Neural cell (in vitro differentiated cells): Measurements from ENCODE around the gene EPB42. TPM values are rescaled to one million over a fixed set of nuclear protein-coding genes. Genes with fewer than 3 reads are reported as not detected.

Experiments
- H2AFZ ChIP-seq: fragments of 200-600, 300-800 bp; sonication (generic), shearing (Covaris generic); 2 replicates; pipeline ENCODE4 v1.6.0; 2014; ENCODE audit warnings: low read depth, mild to moderate bottlenecking, antibody characterized with exemption, low read length, moderate library complexity
- H3F3A ChIP-seq: fragments of 200-600 bp; shearing (Covaris generic); 2 replicates; pipeline ENCODE4 v1.6.1; 2016; ENCODE audit warnings: mild to moderate bottlenecking, moderate library complexity, mixed read lengths, antibody characterized with exemption, low read length; ENCODE audit not compliant: insufficient read depth, poor library complexity, severe bottlenecking
- H3K27ac ChIP-seq: fragments of 200-600, 300-800 bp; sonication (generic), shearing (Covaris generic); 2 replicates; pipeline ENCODE4 v1.5.1; 2014; ENCODE audit warnings: mild to moderate bottlenecking, low read length, moderate library complexity
- H3K27me3 ChIP-seq: fragments of 300-800, 200-600 bp; sonication (generic), shearing (Covaris generic); 2 replicates; pipeline ENCODE4 v1.6.0; 2014; ENCODE audit warnings: mild to moderate bottlenecking, low read depth, low read length, moderate library complexity; ENCODE audit not compliant: insufficient read depth
- H3K36me3 ChIP-seq: fragments of 300-800, 200-600 bp; sonication (generic), shearing (Covaris generic); 2 replicates; pipeline ENCODE4 v1.5.1; 2014; ENCODE audit warnings: mild to moderate bottlenecking, antibody characterized with exemption, low read length, moderate library complexity; ENCODE audit not compliant: insufficient read depth
- H3K4me2 ChIP-seq: fragments of 300-800, 200-600 bp; sonication (generic), shearing (Covaris generic); 2 replicates; pipeline ENCODE4 v1.6.0; 2014; ENCODE audit warnings: mild to moderate bottlenecking, low read length
- H3K4me3 ChIP-seq: fragments of 300-800, 200-600 bp; sonication (generic), shearing (Covaris generic); 2 replicates; pipeline ENCODE4 v1.5.1; 2014; ENCODE audit warnings: mild to moderate bottlenecking, low read length, moderate library complexity
- H3K79me2 ChIP-seq: fragments of 200-600 bp; shearing (Covaris generic); replicated peaks from 2 replicates; pipeline ENCODE4 v1.6.0; 2014; ENCODE audit warnings: mild to moderate bottlenecking, low read length, moderate library complexity; ENCODE audit not compliant: insufficient read depth
- H3K9ac ChIP-seq: fragments of 300-800, 200-600 bp; sonication (generic), shearing (Covaris generic); 2 replicates; pipeline ENCODE4 v1.6.1; 2016; ENCODE audit warnings: mild to moderate bottlenecking, low read length, mixed read lengths
- H3K9me2 ChIP-seq: fragments of 200-600 bp; shearing (Covaris generic); 2 replicates; pipeline ENCODE4 v1.6.1; 2016; ENCODE audit warnings: mild to moderate bottlenecking, low read length, mixed read lengths; ENCODE audit not compliant: insufficient read depth
- H3K9me3 ChIP-seq: fragments of 200-600, 300-800 bp; sonication (generic), shearing (Covaris generic); 2 replicates; pipeline ENCODE4 v1.6.1; 2016; ENCODE audit warnings: mild to moderate bottlenecking, mixed run types, low read length, moderate library complexity, mixed read lengths
- H4K20me1 ChIP-seq: fragments of 200-600 bp; shearing (Covaris generic); 2 replicates; pipeline ENCODE4 v1.6.1; 2016; ENCODE audit warnings: mild to moderate bottlenecking, mixed run types; ENCODE audit not compliant: insufficient read depth
- EP300 ChIP-seq: fragments of 450-650 bp; conservative IDR thresholded peaks from 2 replicates; pipeline ENCODE4 v1.6.1; 2014; ENCODE audit warnings: antibody characterized with exemption, mild to moderate bottlenecking, moderate library complexity; ENCODE audit not compliant: poor library complexity, severe bottlenecking
- EZH2 ChIP-seq: fragments of 200-600, 300-800 bp; shearing (Covaris generic), sonication (generic); IDR thresholded peaks from 2 replicates; pipeline ENCODE4 v1.6.1; 2014; ENCODE audit warnings: antibody characterized with exemption, low read length, borderline replicate concordance, mild to moderate bottlenecking; ENCODE audit not compliant: insufficient read depth, poor library complexity, severe bottlenecking
- MXI1 ChIP-seq: fragments of 450-650 bp; conservative IDR thresholded peaks from 2 replicates; pipeline ENCODE4 v1.6.1; 2014; ENCODE audit warnings: antibody characterized with exemption, mild to moderate bottlenecking; ENCODE audit not compliant: poor library complexity, severe bottlenecking
- POLR2AphosphoS5 ChIP-seq: IDR thresholded peaks from 2 replicates; pipeline ENCODE4 v1.6.1; 2012
- RAD21 ChIP-seq: fragments of 450-650 bp; conservative IDR thresholded peaks from 2 replicates; pipeline ENCODE4 v1.6.1; 2014; ENCODE audit warnings: antibody characterized with exemption, mild to moderate bottlenecking, moderate library complexity
- REST ChIP-seq: IDR thresholded peaks from 2 replicates; pipeline ENCODE4 v1.6.1; 2012; ENCODE audit warnings: borderline replicate concordance
- SMC3 ChIP-seq: fragments of 450-650 bp; conservative IDR thresholded peaks from 2 replicates; pipeline ENCODE4 v1.6.1; 2014; ENCODE audit warnings: antibody characterized with exemption, mild to moderate bottlenecking, moderate library complexity; ENCODE audit not compliant: poor library complexity
- TAF1 ChIP-seq: IDR thresholded peaks from 2 replicates; pipeline ENCODE4 v1.6.1; 2012; ENCODE audit warnings: low read depth
- polyA plus RNA-seq: library from polyadenylated mRNA; depleted of rRNA; stranded (reverse); fragments of >200 nt; gene quantifications from 2 replicates; pipeline ENCODE4 v1.2.3, GENCODE V29; 2014
- TF ChIP-seq, protein P1 (sequence below): fragments of 450-650 bp; IDR thresholded peaks from 2 replicates; pipeline ENCODE4 v1.5.1; 2014; ENCODE audit warnings: antibody characterized with exemption, mild to moderate bottlenecking, moderate library complexity; ENCODE audit not compliant: poor library complexity, severe bottlenecking

EPB42 gene
- polyA plus RNA-seq, 1 donor from 2014 or later, result not detected

GRCh38 chr15:43242616-43243015 lies 21.8 kb upstream of the EPB42 start:
- no peaks in the 10 kb centered on the region for H3K27me3 ChIP-seq
- no peak overlapping the region for H3K27ac ChIP-seq
- TF ChIP-seq EP300, result no peak
- H3K9me2 ChIP-seq, result no peaks in the 10 kb centered on the region
- no peaks in the 10 kb centered on the region for H3K36me3 ChIP-seq
- no peaks in the 10 kb centered on the region for H3F3A ChIP-seq
- H3K4me2 ChIP-seq, result no peak overlapping the region
- no peak overlapping the region for H3K9ac ChIP-seq
- H3K9me3 ChIP-seq, result no peaks in the 10 kb centered on the region
- H3K79me2 ChIP-seq, result no peaks in the 10 kb centered on the region
- H4K20me1 ChIP-seq, result no peaks in the 10 kb centered on the region
- H2AFZ ChIP-seq, result no peak overlapping the region
- no peak overlapping the region for H3K4me3 ChIP-seq

DNA sequence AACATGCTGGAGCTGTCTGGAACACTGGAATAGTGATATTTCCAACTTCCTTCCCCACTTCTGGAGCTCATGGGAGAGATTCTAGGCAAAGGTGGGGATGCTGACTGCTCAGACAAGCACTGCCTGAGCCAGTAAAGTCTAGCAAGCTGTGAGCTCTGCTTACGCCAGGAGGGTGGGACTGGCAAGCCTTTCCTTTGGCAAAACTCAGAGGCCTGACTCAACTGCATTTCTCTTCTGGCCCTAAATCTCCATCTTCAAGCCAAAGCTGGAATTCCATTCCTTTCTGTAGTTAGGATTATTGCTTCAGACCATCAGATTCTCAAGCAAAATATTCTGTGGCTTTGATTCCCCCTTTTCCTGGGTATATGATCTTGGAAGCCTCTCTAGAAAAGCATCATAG lies 20.3 kb upstream of the EPB42 start:
- Histone ChIP-seq H3F3A (no peaks in the 10 kb centered on the region), H4K20me1 (no peaks in the 10 kb centered on the region), H2AFZ (no peak overlapping the region), H3K79me2 (no peaks in the 10 kb centered on the region), H3K9ac (no peak overlapping the region), H3K27ac (no peak overlapping the region), H3K9me3 (no peaks in the 10 kb centered on the region), H3K27me3 (no peaks in the 10 kb centered on the region), H3K9me2 (no peaks in the 10 kb centered on the region), H3K36me3 (no peaks in the 10 kb centered on the region), H3K4me2 (no peak overlapping the region), H3K4me3 (no peak overlapping the region)
- TF ChIP-seq POLR2AphosphoS5 (no peak), EP300 (no peak), REST (no peak), EZH2 (no peak), SMC3 (no peak), RAD21 (no peak), TAF1 (no peak), MXI1 (no peak)
- TF ChIP-seq, protein P1, sequence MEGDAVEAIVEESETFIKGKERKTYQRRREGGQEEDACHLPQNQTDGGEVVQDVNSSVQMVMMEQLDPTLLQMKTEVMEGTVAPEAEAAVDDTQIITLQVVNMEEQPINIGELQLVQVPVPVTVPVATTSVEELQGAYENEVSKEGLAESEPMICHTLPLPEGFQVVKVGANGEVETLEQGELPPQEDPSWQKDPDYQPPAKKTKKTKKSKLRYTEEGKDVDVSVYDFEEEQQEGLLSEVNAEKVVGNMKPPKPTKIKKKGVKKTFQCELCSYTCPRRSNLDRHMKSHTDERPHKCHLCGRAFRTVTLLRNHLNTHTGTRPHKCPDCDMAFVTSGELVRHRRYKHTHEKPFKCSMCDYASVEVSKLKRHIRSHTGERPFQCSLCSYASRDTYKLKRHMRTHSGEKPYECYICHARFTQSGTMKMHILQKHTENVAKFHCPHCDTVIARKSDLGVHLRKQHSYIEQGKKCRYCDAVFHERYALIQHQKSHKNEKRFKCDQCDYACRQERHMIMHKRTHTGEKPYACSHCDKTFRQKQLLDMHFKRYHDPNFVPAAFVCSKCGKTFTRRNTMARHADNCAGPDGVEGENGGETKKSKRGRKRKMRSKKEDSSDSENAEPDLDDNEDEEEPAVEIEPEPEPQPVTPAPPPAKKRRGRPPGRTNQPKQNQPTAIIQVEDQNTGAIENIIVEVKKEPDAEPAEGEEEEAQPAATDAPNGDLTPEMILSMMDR, result no peak
